Stimulated activated naive CD8-positive, alpha-beta T cell treated with anti-CD3 and anti-CD28 coated beads, Interleukin-15, amount 100 ng/mL, for 72 hours (primary cell): ENCODE measurements around the gene SPATA25.
"Not testable (repeated sequence)": the region's sequence is repeated elsewhere in the genome, so short reads cannot be mapped to it uniquely, and the experiment has no call there.

Experiments
- ATAC-seq: fragments of 150-1000 bp; cut with Tn5 transposase; 2 replicates; pipeline ENCODE4 v1.10.0; 2021; ENCODE audit warnings: mild to moderate bottlenecking, moderate library complexity
- DNase-seq, 2 donors: peaks; one replicate each; pipeline ENCODE4 v3.0.0; 2021 to 2022
- H3K27ac Mint-ChIP-seq, 2 donors: one replicate each; pipeline ENCODE4 v1.8.0; 2022; ENCODE audit warnings: mild to moderate bottlenecking in 2 of 2, mixed read lengths in 2 of 2, moderate library complexity in 2 of 2
- H3K27me3 Mint-ChIP-seq: one replicate; pipeline ENCODE4 v1.8.0; 2022; ENCODE audit warnings: mixed read lengths
- H3K4me1 Mint-ChIP-seq: one replicate; pipeline ENCODE4 v1.8.0; 2022; ENCODE audit warnings: mild to moderate bottlenecking, mixed read lengths
- H3K4me3 Mint-ChIP-seq, 2 donors: one replicate each; pipeline ENCODE4 v1.8.0; 2022; ENCODE audit warnings: mild to moderate bottlenecking in 2 of 2, mixed read lengths in 2 of 2, moderate library complexity in 1 of 2
- H3K9me3 Mint-ChIP-seq, 2 donors: one replicate each; pipeline ENCODE4 v1.8.0; 2022; ENCODE audit warnings: mixed read lengths in 2 of 2

SPATA25 gene

GRCh38 chr20:45887346-45887715, at the start of gene SPATA25:
SPATA25 (minus strand) TSS chr20:45887622; CDS start chr20:45887590, 32 bp downstream.
- peaks cover 80% of the 10 kb centered on the region for H3K4me1 Mint-ChIP-seq
- peak within 1 kb of the TSS in 1 of 2 donors; percentile 8 for H3K27ac Mint-ChIP-seq
- ATAC-seq (no peak), DNase-seq (no peak)
- no peaks in the 10 kb centered on the region for H3K9me3 Mint-ChIP-seq
- H3K4me3 Mint-ChIP-seq, result no peak within 1 kb of the TSS
- H3K27me3 Mint-ChIP-seq, result no peaks in the 10 kb centered on the region

GRCh38 chr20:45935416-45936046, 48.1 kb upstream of the SPATA25 start:
- H3K27me3 Mint-ChIP-seq, result no peaks in the 10 kb centered on the region
- no peak for DNase-seq
- ATAC-seq, result no peak
- H3K4me1 Mint-ChIP-seq, result peaks cover 36% of the 10 kb centered on the region
- no peaks in the 10 kb centered on the region for H3K9me3 Mint-ChIP-seq
- peak overlapping the region; percentile 87 for H3K4me3 Mint-ChIP-seq
- peak overlapping the region; percentile 98 to 99 for H3K27ac Mint-ChIP-seq

GRCh38 chr20:45934586-45935415, 47.4 kb upstream of the SPATA25 start, which contains the start of gene PCIF1:
PCIF1 (plus strand) TSS chr20:45934683; CDS start chr20:45939000, 4,317 bp downstream.
- Mint-ChIP-seq H3K27ac (peak within 1 kb of the TSS; percentile 99 to 100), H3K4me3 (peak within 1 kb of the TSS; percentile 99), H3K9me3 (no peaks in the 10 kb centered on the region), H3K27me3 (no peaks in the 10 kb centered on the region), H3K4me1 (peaks cover 36% of the 10 kb centered on the region)
- peak; percentile 97 to 99 for DNase-seq
- peak; percentile 87 for ATAC-seq

GRCh38 chr20:45934046-45934585, 46.7 kb upstream of the SPATA25 start:
- ATAC-seq (peak; percentile 33), DNase-seq (no peak)
- Mint-ChIP-seq H3K27ac (peak overlapping the region; percentile 99 to 100), H3K27me3 (no peaks in the 10 kb centered on the region), H3K4me1 (peaks cover 36% of the 10 kb centered on the region), H3K9me3 (no peaks in the 10 kb centered on the region), H3K4me3 (peak overlapping the region; percentile 99)

GRCh38 chr20:45933266-45934045, 46.0 kb upstream of the SPATA25 start:
- peak; percentile 57 to 72 for DNase-seq
- Mint-ChIP-seq H3K9me3 (no peaks in the 10 kb centered on the region), H3K27me3 (no peaks in the 10 kb centered on the region), H3K4me3 (peak overlapping the region; percentile 99), H3K4me1 (peaks cover 34% of the 10 kb centered on the region), H3K27ac (peak overlapping the region; percentile 99 to 100)
- peak; percentile 42 for ATAC-seq

- not testable (repeated sequence) for H3K4me3 Mint-ChIP-seq, H3K27me3 Mint-ChIP-seq, ATAC-seq, DNase-seq, H3K9me3 Mint-ChIP-seq, H3K27ac Mint-ChIP-seq
- H3K4me1 Mint-ChIP-seq, result peaks cover 23% of the 10 kb centered on the region
Observed at GRCh38 chr20:45931680-45932079, 44.3 kb upstream of the SPATA25 start.

- ATAC-seq (no peak), DNase-seq (no peak)
- H3K4me1 Mint-ChIP-seq, result peaks cover 5% of the 10 kb centered on the region
- H3K4me3 Mint-ChIP-seq, result no peak overlapping the region
- no peak overlapping the region for H3K27ac Mint-ChIP-seq
- H3K27me3 Mint-ChIP-seq, result no peaks in the 10 kb centered on the region
- no peaks in the 10 kb centered on the region for H3K9me3 Mint-ChIP-seq
Observed at GRCh38 chr20:45927071-45927878, 39.9 kb upstream of the SPATA25 start.

GRCh38 chr20:45926731-45927070, 39.3 kb upstream of the SPATA25 start:
- no peak overlapping the region for H3K27ac Mint-ChIP-seq
- no peak overlapping the region for H3K4me3 Mint-ChIP-seq
- peaks cover 8% of the 10 kb centered on the region for H3K4me1 Mint-ChIP-seq
- no peak for ATAC-seq
- H3K9me3 Mint-ChIP-seq, result no peaks in the 10 kb centered on the region
- no peaks in the 10 kb centered on the region for H3K27me3 Mint-ChIP-seq
- DNase-seq, result no peak

GRCh38 chr20:45925821-45926506, 38.5 kb upstream of the SPATA25 start:
- Mint-ChIP-seq H3K9me3 (no peaks in the 10 kb centered on the region), H3K27me3 (peaks cover 4% of the 10 kb centered on the region), H3K27ac (no peak overlapping the region), H3K4me3 (no peak overlapping the region), H3K4me1 (peaks cover 10% of the 10 kb centered on the region)
- ATAC-seq (no peak), DNase-seq (no peak)

GRCh38 chr20:45924391-45925261, 37.2 kb upstream of the SPATA25 start:
- no peak overlapping the region for H3K27ac Mint-ChIP-seq
- peaks cover 10% of the 10 kb centered on the region for H3K4me1 Mint-ChIP-seq
- no peak overlapping the region for H3K4me3 Mint-ChIP-seq
- ATAC-seq (no peak), DNase-seq (no peak)
- H3K9me3 Mint-ChIP-seq, result no peaks in the 10 kb centered on the region
- H3K27me3 Mint-ChIP-seq, result peaks cover 7% of the 10 kb centered on the region

GRCh38 chr20:45921337-45922189, 34.1 kb upstream of the SPATA25 start:
- Mint-ChIP-seq H3K4me3 (no peak overlapping the region), H3K27me3 (peaks cover 7% of the 10 kb centered on the region), H3K27ac (peak overlapping the region; percentile 10 to 76), H3K4me1 (peaks cover 5% of the 10 kb centered on the region), H3K9me3 (no peaks in the 10 kb centered on the region)
- no peak for DNase-seq
- no peak for ATAC-seq

GRCh38 chr20:45920462-45921336, 33.3 kb upstream of the SPATA25 start:
- Mint-ChIP-seq H3K27ac (no peak overlapping the region), H3K27me3 (peaks cover 14% of the 10 kb centered on the region), H3K4me1 (peaks cover 5% of the 10 kb centered on the region), H3K9me3 (no peaks in the 10 kb centered on the region), H3K4me3 (no peak overlapping the region)
- ATAC-seq, result no peak
- DNase-seq, result no peak
